ENCODE data around the gene PSMD3. TPM values are rescaled to one million over a fixed set of nuclear protein-coding genes. Genes with fewer than 3 reads are reported as not detected.

PSMD3 gene
- total and polyA plus RNA-seq, 2 of the 4 experiments (the other 2 are of a cell fraction): 123 to 155 TPM

- H3K27me3 ChIP-seq (ENCODE audit: control insufficient read depth, insufficient read depth, low read length): no peaks in the 10 kb centered on the region
- WGBS, 2 experiments (ENCODE audit: extremely low coverage in 2 of 2, insufficient read length in 1 of 2): 94% methylated on average over 2 of the region's 2 CpGs; no CpG with 5 or more reads in 1 of the 2 experiments
- no peaks in the 10 kb centered on the region for H3K9me3 ChIP-seq (ENCODE audit: control insufficient read depth, insufficient read depth, low read length)
- dilution Hi-C loops (cut with HindIII; ENCODE audit: low sequenced_read_pairs, unreplicated experiment): no loop called here
- H3K56ac ChIP-seq (ENCODE audit: extremely low read depth, insufficient read depth, low read length): no peak overlapping the region
- peaks cover 8% of the 10 kb centered on the region for H3K36me3 ChIP-seq (ENCODE audit: control insufficient read depth, insufficient read depth, low read length)
- no TSS peak for BruUV-seq (replicated peaks)
- no peak for DNase-seq
- no peak overlapping the region for H2BK120ac ChIP-seq (ENCODE audit: low read depth, low read length)
- in situ Hi-C loops (cut with MboI; ENCODE audit: low sequenced_read_pairs): no loop called here
- H2AK9ac ChIP-seq (replicated peaks; ENCODE audit: low read depth, low read length, poor library complexity): no peak overlapping the region
- H3K23ac ChIP-seq (ENCODE audit: low read depth, low read length): no peak overlapping the region
- intact Hi-C loops (cut with micrococcal nuclease): no loop called here
- no peak overlapping the region for H3K27ac ChIP-seq (ENCODE audit: insufficient read depth, low read length)
- H2BK20ac ChIP-seq (ENCODE audit: low read depth, low read length): no peak overlapping the region
- no peak overlapping the region for H3K18ac ChIP-seq (ENCODE audit: low read depth, low read length)
- ChIA-PET POLR2A (ENCODE audit: unreplicated experiment) (no interaction called here), CTCF (no interaction called here)
- no peak overlapping the region for H3K14ac ChIP-seq (replicated peaks; ENCODE audit: low read depth, low read length)
- H2AK5ac ChIP-seq (ENCODE audit: low read depth, low read length): no peak overlapping the region
- no peak overlapping the region for H4K91ac ChIP-seq (ENCODE audit: insufficient read depth, low read depth, low read length)
- H3K9ac ChIP-seq (ENCODE audit: low read depth, low read length): no peak overlapping the region
- TF ChIP-seq ELK1 (IDR thresholded peaks at IDR 0.05; ENCODE audit: borderline replicate concordance, low read depth, low read length): no peak
- TF ChIP-seq MAFK (IDR thresholded peaks at IDR 0.05; ENCODE audit: low read depth, low read length): no peak
- TF ChIP-seq CHD1 (IDR thresholded peaks at IDR 0.05; ENCODE audit: low read depth, low read length): no peak
- TF ChIP-seq CTCF (conservative IDR thresholded peaks at IDR 0.05; ENCODE audit: low read depth, low read length): no peak
- no peak for TF ChIP-seq MXI1 (IDR thresholded peaks at IDR 0.05; ENCODE audit: borderline replicate concordance, low read depth, low read length)
- TF ChIP-seq CEBPB (IDR thresholded peaks at IDR 0.05; ENCODE audit: low read depth, low read length): no peak
- TF ChIP-seq RFX5 (IDR thresholded peaks at IDR 0.05; ENCODE audit: low read depth, low read length): no peak
- H3K79me1 ChIP-seq (ENCODE audit: low read depth in 1 of 2, low read length in 2 of 2): peaks cover under 1 to 4% of the 10 kb centered on the region in 2 experiments; a peak in 1 of 4 replicates
- no peak for ATAC-seq (ENCODE audit: low read depth)
- H3K9me1 ChIP-seq (ENCODE audit: insufficient read depth, low read length): no peaks in the 10 kb centered on the region
- no peak overlapping the region for H3K4ac ChIP-seq (ENCODE audit: low read depth, low read length)
- H2BK5ac ChIP-seq (ENCODE audit: low read depth, low read length, poor library complexity, severe bottlenecking): no peak overlapping the region
- H4K5ac ChIP-seq (ENCODE audit: low read depth, low read length): no peak overlapping the region
- H4K8ac ChIP-seq (ENCODE audit: low read depth in 2 of 2, low read length in 2 of 2): no peak overlapping the region
- H3K4me3 ChIP-seq (ENCODE audit: insufficient read depth, low read depth, low read length): no peak overlapping the region
- H3K4me2 ChIP-seq (ENCODE audit: low read depth, low read length): no peak overlapping the region
- H4K20me1 ChIP-seq (ENCODE audit: insufficient read depth, low read length): no peaks in the 10 kb centered on the region; the same call in 1 of the 2 replicates
- H3K4me1 ChIP-seq (ENCODE audit: control insufficient read depth, insufficient read depth, low read length): peaks cover 1% of the 10 kb centered on the region; the same call in 1 of the 2 replicates
- no peak overlapping the region for H2AFZ ChIP-seq (replicated peaks; ENCODE audit: low read length, poor library complexity)
- no peak overlapping the region for H2BK15ac ChIP-seq (ENCODE audit: low read depth, low read length)
These were observed 60.6 kb downstream of the PSMD3 start for GRCh38 chr17:40041196-40041595.

Small RNA genes within 50 kb of the gene (microRNA-seq; reads per million reads assigned to microRNA genes)
- gene MIR6884 (ENCODE audit: unreplicated experiment): not detected
- 3.1 reads per million for gene SNORD124 (ENCODE audit: insufficient read depth, insufficient read length)

Small RNA genes within 50 kb of the gene (small RNA-seq; reads per million reads assigned to genes)
- gene SNORD124: 44.1 to 340 (median 159) reads per million in 5 experiments

Other genes with a start within 250 kb of the PSMD3 start
- gene GRB7, start 242.9 kb upstream of the PSMD3 start, total RNA-seq (2012; rRNA removed): under 0.01 and 0.18 TPM in 2 replicates
- gene GRB7, start 242.9 kb upstream of the PSMD3 start, polyA plus RNA-seq (2012; rRNA removed): 0.14 and 0.36 TPM in 2 replicates
- not detected in 2 replicates for gene IKZF3, start 116.5 kb upstream of the PSMD3 start, total RNA-seq (2012; rRNA removed)
- not detected in 2 replicates for gene IKZF3, start 116.5 kb upstream of the PSMD3 start, polyA plus RNA-seq (2012; rRNA removed)
- not detected in 2 replicates for gene ZPBP2, start 112.6 kb upstream of the PSMD3 start, total RNA-seq (2012; rRNA removed)
- not detected in 2 replicates for gene ZPBP2, start 112.6 kb upstream of the PSMD3 start, polyA plus RNA-seq (2012; rRNA removed)
- gene GSDMB, start 62.2 kb upstream of the PSMD3 start, total RNA-seq (2012; rRNA removed): 1.4 and 1.7 TPM in 2 replicates
- 5.1 and 7.5 TPM in 2 replicates for gene GSDMB, start 62.2 kb upstream of the PSMD3 start, polyA plus RNA-seq (2012; rRNA removed)
- gene ORMDL3, start 53.2 kb upstream of the PSMD3 start, total RNA-seq (2012; rRNA removed): 45.7 and 46.4 TPM in 2 replicates
- gene ORMDL3, start 53.2 kb upstream of the PSMD3 start, polyA plus RNA-seq (2012; rRNA removed): 68.9 and 78.6 TPM in 2 replicates
- gene LRRC3C, start 53.1 kb upstream of the PSMD3 start, total RNA-seq (2012; rRNA removed): not detected in 2 replicates
- not detected in 2 replicates for gene LRRC3C, start 53.1 kb upstream of the PSMD3 start, polyA plus RNA-seq (2012; rRNA removed)
- not detected in 2 replicates for gene GSDMA, start 17.8 kb upstream of the PSMD3 start, total RNA-seq (2012; rRNA removed)
- 0.04 TPM in 1 of 2 replicates, not detected in the other for gene GSDMA, start 17.8 kb upstream of the PSMD3 start, polyA plus RNA-seq (2012; rRNA removed)
- not detected in 2 replicates for gene CSF3, start 34.6 kb downstream of the PSMD3 start, total RNA-seq (2012; rRNA removed)
- not detected in 2 replicates for gene CSF3, start 34.6 kb downstream of the PSMD3 start, polyA plus RNA-seq (2012; rRNA removed)
- 18.6 and 25.8 TPM in 2 replicates for gene MED24, start 73.6 kb downstream of the PSMD3 start, total RNA-seq (2012; rRNA removed)
- gene MED24, start 73.6 kb downstream of the PSMD3 start, polyA plus RNA-seq (2012; rRNA removed): 73.6 and 79.0 TPM in 2 replicates
- 20.8 and 22.0 TPM in 2 replicates for gene THRA, start 82.2 kb downstream of the PSMD3 start, total RNA-seq (2012; rRNA removed)
- gene THRA, start 82.2 kb downstream of the PSMD3 start, polyA plus RNA-seq (2012; rRNA removed): 21.9 and 23.4 TPM in 2 replicates
- 0.28 and 0.36 TPM in 2 replicates for gene NR1D1, start 119.8 kb downstream of the PSMD3 start, total RNA-seq (2012; rRNA removed)
- gene NR1D1, start 119.8 kb downstream of the PSMD3 start, polyA plus RNA-seq (2012; rRNA removed): 4.4 and 7.2 TPM in 2 replicates
- gene MSL1, start 141.2 kb downstream of the PSMD3 start, total RNA-seq (2012; rRNA removed): 28.3 and 29.7 TPM in 2 replicates
- 38.4 and 48.4 TPM in 2 replicates for gene MSL1, start 141.2 kb downstream of the PSMD3 start, polyA plus RNA-seq (2012; rRNA removed)
- 24.4 and 25.1 TPM in 2 replicates for gene CASC3, start 159.7 kb downstream of the PSMD3 start, total RNA-seq (2012; rRNA removed)
- 36.2 and 38.9 TPM in 2 replicates for gene CASC3, start 159.7 kb downstream of the PSMD3 start, polyA plus RNA-seq (2012; rRNA removed)
- gene RAPGEFL1, start 196.7 kb downstream of the PSMD3 start, total RNA-seq (2012; rRNA removed): 0.28 and 0.54 TPM in 2 replicates
- 5.6 and 6.3 TPM in 2 replicates for gene RAPGEFL1, start 196.7 kb downstream of the PSMD3 start, polyA plus RNA-seq (2012; rRNA removed)
- gene WIPF2, start 238.5 kb downstream of the PSMD3 start, total RNA-seq (2012; rRNA removed): 2.0 and 2.8 TPM in 2 replicates
- gene WIPF2, start 238.5 kb downstream of the PSMD3 start, polyA plus RNA-seq (2012; rRNA removed): 8.9 and 10.4 TPM in 2 replicates